OCI-LY7 (cell line): Measurements from ENCODE around the gene STIM1. TPM values are rescaled to one million over a fixed set of nuclear protein-coding genes. Genes with fewer than 3 reads are reported as not detected.
A peak's percentile ranks its signal among the peaks of the same experiment; 100 is the strongest.

Experiments
- BruUV-seq: library from RNA; stranded (reverse); fragments of 400-500 nt; replicated peaks from 2 replicates; lab custom pipeline; 2021; lab: Mats Ljungman, UMichigan
- CTCF ChIA-PET: fragments of 300-600 bp; sonication (Branson Sonifier 250); formaldehyde crosslinking; loops from one replicate; lab custom pipeline; 2022; ENCODE audit warnings: antibody characterized with exemption; ENCODE audit not compliant: unreplicated experiment; lab: Charles Lee
- POLR2A ChIA-PET: fragments of 300-600 bp; sonication (Branson Sonifier 250); formaldehyde crosslinking; loops from one replicate; lab custom pipeline; 2022; ENCODE audit warnings: antibody characterized with exemption; lab: Charles Lee
- DNase-seq: peaks from one replicate; pipeline ENCODE4 v3.0.0-alpha.2; 2015; ENCODE audit warnings: low spot score
- H2AFZ ChIP-seq: fragments of 200-600 bp; sonication (generic), shearing (Covaris generic); 2 replicates; pipeline ENCODE4 v1.6.1; 2014; ENCODE audit warnings: mild to moderate bottlenecking, antibody characterized with exemption, low read length, moderate library complexity
- H3K27ac ChIP-seq: fragments of 200-600 bp; sonication (generic); 2 replicates; pipeline ENCODE4 v1.5.1; 2014; ENCODE audit warnings: mixed run types, low read depth, mild to moderate bottlenecking, moderate library complexity, low read length, inconsistent platforms; ENCODE audit not compliant: poor library complexity, severe bottlenecking
- H3K36me3 ChIP-seq: fragments of 200-600 bp; sonication (generic); 2 replicates; pipeline ENCODE4 v1.6.1; 2014; ENCODE audit warnings: mild to moderate bottlenecking, antibody characterized with exemption, low read length, moderate library complexity, mixed read lengths; ENCODE audit not compliant: insufficient read depth
- H3K4me1 ChIP-seq: fragments of 200-600 bp; sonication (generic); 2 replicates; pipeline ENCODE4 v1.5.1; 2014; ENCODE audit warnings: mild to moderate bottlenecking, low read length; ENCODE audit not compliant: insufficient read depth, poor library complexity, severe bottlenecking
- H3K4me2 ChIP-seq: fragments of 200-600 bp; sonication (generic); 2 replicates; pipeline ENCODE4 v1.6.1; 2014; ENCODE audit warnings: mild to moderate bottlenecking, low read length
- H3K4me3 ChIP-seq: fragments of 200-600 bp; sonication (generic); 2 replicates; pipeline ENCODE4 v1.5.1; 2014; ENCODE audit warnings: mild to moderate bottlenecking, low read depth, low read length; ENCODE audit not compliant: poor library complexity, severe bottlenecking
- H3K79me2 ChIP-seq: fragments of 200-600 bp; sonication (generic); 2 replicates; pipeline ENCODE4 v1.6.1; 2016; ENCODE audit warnings: low read depth, mild to moderate bottlenecking, low read length, moderate library complexity, mixed read lengths; ENCODE audit not compliant: insufficient read depth
- H3K9me2 ChIP-seq: fragments of 200-600 bp; sonication (generic); 2 replicates; pipeline ENCODE4 v1.6.1; 2016; ENCODE audit warnings: mild to moderate bottlenecking, low read length, mixed read lengths; ENCODE audit not compliant: insufficient read depth
- H3K9me3 ChIP-seq: fragments of 200-600 bp; sonication (generic); 2 replicates; pipeline ENCODE4 v1.6.1; 2014; ENCODE audit warnings: mild to moderate bottlenecking, mixed run types, low read length, mixed read lengths
- H4K20me1 ChIP-seq: fragments of 200-600 bp; sonication (generic); 2 replicates; pipeline ENCODE4 v1.6.1; 2014; ENCODE audit warnings: mild to moderate bottlenecking, antibody characterized with exemption, low read length, moderate library complexity, mixed read lengths; ENCODE audit not compliant: insufficient read depth
- CTCF ChIP-seq: fragments of 200-600 bp; sonication (generic); conservative IDR thresholded peaks from 2 replicates; pipeline ENCODE4 v1.5.1; 2014; ENCODE audit warnings: mild to moderate bottlenecking, antibody characterized with exemption, low read length, moderate library complexity, mixed read lengths
- EZH2phosphoT487 ChIP-seq: fragments of 200-600 bp; sonication (generic); IDR thresholded peaks from 2 replicates; pipeline ENCODE4 v1.6.1; 2018; ENCODE audit warnings: low read depth, borderline replicate concordance, mild to moderate bottlenecking, mixed run types, antibody characterized with exemption, low read length, moderate library complexity, mixed read lengths
- intact Hi-C: fragments of 100-400 bp; cut with micrococcal nuclease; formaldehyde crosslinking; loops from one replicate; pipeline ENCODE4 v1.10.0; 2022; ENCODE audit not compliant: unreplicated experiment
- total RNA-seq, 2 experiments: library from RNA; depleted of rRNA in 1 of 2; stranded (reverse); fragments of >200 nt in 1 of 2; shearing (Covaris generic) in 1 of 2; gene quantifications; 2 replicates each; pipeline ENCODE4 v1.2.3, GENCODE V29; 2014 to 2022

STIM1 gene
- total RNA-seq, 2 experiments from 2014 or later: 21.0 to 49.1 TPM

- no peak overlapping the region for H2AFZ ChIP-seq
- BruUV-seq: no TSS peak
- no peak overlapping the region for H3K4me2 ChIP-seq
- H3K79me2 ChIP-seq: peaks cover 6% of the 10 kb centered on the region; the same call in 1 of the 2 replicates
- no peak for TF ChIP-seq EZH2phosphoT487
- no peak for TF ChIP-seq CTCF
- no peaks in the 10 kb centered on the region for H3K36me3 ChIP-seq
- intact Hi-C loops: no loop called here
- H3K9me2 ChIP-seq: no peaks in the 10 kb centered on the region
- no peak overlapping the region for H3K4me3 ChIP-seq
- H3K9me3 ChIP-seq: no peaks in the 10 kb centered on the region
- H3K27ac ChIP-seq: no peak overlapping the region
- DNase-seq: no peak
- POLR2A ChIA-PET: interaction anchor here (0.7 to 1.4 kb wide), 3 partner anchors 103 to 139 kb away, joined by 4 to 8 read pairs (median 4); partner anchors contain the start of gene STIM1
- CTCF ChIA-PET: no interaction called here
- H3K4me1 ChIP-seq: peaks cover 23% of the 10 kb centered on the region
- no peaks in the 10 kb centered on the region for H4K20me1 ChIP-seq
These were observed 102.8 kb downstream of the STIM1 start for GRCh38 chr11:3958281-3958680.

- ChIA-PET POLR2A (interaction anchor here (0.6 to 1.4 kb wide), 2 partner anchors 104 to 267 kb away, joined by 4 to 8 read pairs; partner anchors contain the start of gene STIM1), CTCF (no interaction called here)
- DNase-seq: peak; percentile 33
- Histone ChIP-seq H2AFZ (no peak overlapping the region), H3K79me2 (peaks cover 6% of the 10 kb centered on the region; the same call in 1 of the 2 replicates), H3K9me2 (no peaks in the 10 kb centered on the region), H3K27ac (no peak overlapping the region), H3K4me2 (no peak overlapping the region), H4K20me1 (no peaks in the 10 kb centered on the region), H3K36me3 (no peaks in the 10 kb centered on the region), H3K4me1 (peaks cover 19% of the 10 kb centered on the region), H3K4me3 (no peak overlapping the region), H3K9me3 (no peaks in the 10 kb centered on the region)
- TF ChIP-seq EZH2phosphoT487 (no peak), CTCF (peak; percentile 70)
- intact Hi-C loops: no loop called here
- no TSS peak for BruUV-seq
These were observed 103.8 kb downstream of the STIM1 start for GRCh38 chr11:3959015-3959902.
